ENCODE data around the gene DAP3. TPM values are rescaled to one million over a fixed set of nuclear protein-coding genes. Genes with fewer than 3 reads are reported as not detected.

DAP3 gene
- total RNA-seq, 1 donor from 2014 or later = 122 TPM

GRCh38 chr1:155769257-155769656 lies 80.4 kb downstream of the DAP3 start:
- no peak for DNase-seq (ENCODE audit: low read depth)

DNA sequence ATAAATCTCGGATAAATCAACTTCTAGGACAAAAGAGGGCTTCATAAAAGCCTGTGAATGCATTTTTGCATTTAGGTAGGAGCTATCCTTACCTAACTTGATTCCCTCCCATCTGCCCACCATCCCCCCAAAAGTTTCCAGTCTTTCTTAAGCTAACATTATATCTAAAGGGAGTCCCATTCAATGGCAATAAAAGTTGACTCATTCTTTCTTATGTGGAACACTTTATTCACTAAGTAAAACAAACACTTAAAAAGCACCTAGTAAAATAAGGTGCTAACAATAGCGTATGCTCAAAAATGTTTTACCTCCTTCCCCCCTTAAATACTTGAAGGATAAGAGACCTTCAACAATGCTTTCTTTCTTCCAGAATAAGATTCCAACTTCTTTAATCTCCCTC lies 84.3 kb downstream of the DAP3 start:
- DNase-seq (ENCODE audit: low read depth) = no peak

GRCh38 chr1:155776414-155776813 lies 87.5 kb downstream of the DAP3 start:
- no peak for DNase-seq (ENCODE audit: low read depth)

GRCh38 chr1:155777582-155777981 lies 88.7 kb downstream of the DAP3 start:
- peak; percentile 37 for DNase-seq (ENCODE audit: low read depth)

Other genes starting within 250 kb of the DAP3 start
- 33.8 and 34.4 TPM in 2 replicates for gene ASH1L, start 126.3 kb upstream of the DAP3 start, total RNA-seq
- 18.9 and 19.4 TPM in 2 replicates for gene MSTO1, start 78.9 kb upstream of the DAP3 start, total RNA-seq
- gene YY1AP1, start 317 bp upstream of the DAP3 start, total RNA-seq = 34.5 and 45.7 TPM in 2 replicates
- 19.0 and 24.2 TPM in 2 replicates for gene GON4L, start 168.1 kb downstream of the DAP3 start, total RNA-seq
- 7.4 and 9.5 TPM in 2 replicates for gene SYT11, start 170.5 kb downstream of the DAP3 start, total RNA-seq
- 66.8 and 72.0 TPM in 2 replicates for gene RIT1, start 222.3 kb downstream of the DAP3 start, total RNA-seq
- 50.6 and 54.2 TPM in 2 replicates for gene KHDC4, start 245.3 kb downstream of the DAP3 start, total RNA-seq